Fibroblast of mammary gland (primary cell): Measurements from ENCODE around the gene TUBB8.
"Not testable (repeated sequence)": the region's sequence is repeated elsewhere in the genome, so short reads cannot be mapped to it uniquely, and the experiment has no call there.

ENCODE experiments used
- DNase-seq: peaks from one replicate; pipeline ENCODE4 v3.0.0-alpha.2; 2010; ENCODE audit warnings: low read depth
- H3K4me3 ChIP-seq: 2 replicates; pipeline ENCODE4 v1.5.1; 2011; ENCODE audit warnings: low read depth, mild to moderate bottlenecking, low read length, moderate library complexity; ENCODE audit not compliant: control insufficient read depth

TUBB8 gene

DNA sequence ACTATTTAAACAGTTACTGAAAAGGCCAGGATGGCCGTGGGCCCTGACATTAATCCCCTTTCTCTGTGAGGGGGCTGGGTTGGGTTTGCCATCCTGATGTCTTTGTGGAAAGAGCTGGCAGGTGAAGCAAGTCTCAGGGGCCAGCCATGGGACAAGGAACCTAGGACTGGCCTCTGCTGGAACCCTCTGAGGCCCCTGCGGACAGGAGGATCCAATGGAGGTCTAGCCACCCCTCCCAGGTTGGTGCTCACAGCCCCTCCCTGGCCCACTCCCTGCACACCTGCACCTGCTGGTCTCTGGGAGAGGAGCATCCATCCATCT lies 35.8 kb downstream of the TUBB8 start:
- not testable (repeated sequence) for DNase-seq, H3K4me3 ChIP-seq

DNA sequence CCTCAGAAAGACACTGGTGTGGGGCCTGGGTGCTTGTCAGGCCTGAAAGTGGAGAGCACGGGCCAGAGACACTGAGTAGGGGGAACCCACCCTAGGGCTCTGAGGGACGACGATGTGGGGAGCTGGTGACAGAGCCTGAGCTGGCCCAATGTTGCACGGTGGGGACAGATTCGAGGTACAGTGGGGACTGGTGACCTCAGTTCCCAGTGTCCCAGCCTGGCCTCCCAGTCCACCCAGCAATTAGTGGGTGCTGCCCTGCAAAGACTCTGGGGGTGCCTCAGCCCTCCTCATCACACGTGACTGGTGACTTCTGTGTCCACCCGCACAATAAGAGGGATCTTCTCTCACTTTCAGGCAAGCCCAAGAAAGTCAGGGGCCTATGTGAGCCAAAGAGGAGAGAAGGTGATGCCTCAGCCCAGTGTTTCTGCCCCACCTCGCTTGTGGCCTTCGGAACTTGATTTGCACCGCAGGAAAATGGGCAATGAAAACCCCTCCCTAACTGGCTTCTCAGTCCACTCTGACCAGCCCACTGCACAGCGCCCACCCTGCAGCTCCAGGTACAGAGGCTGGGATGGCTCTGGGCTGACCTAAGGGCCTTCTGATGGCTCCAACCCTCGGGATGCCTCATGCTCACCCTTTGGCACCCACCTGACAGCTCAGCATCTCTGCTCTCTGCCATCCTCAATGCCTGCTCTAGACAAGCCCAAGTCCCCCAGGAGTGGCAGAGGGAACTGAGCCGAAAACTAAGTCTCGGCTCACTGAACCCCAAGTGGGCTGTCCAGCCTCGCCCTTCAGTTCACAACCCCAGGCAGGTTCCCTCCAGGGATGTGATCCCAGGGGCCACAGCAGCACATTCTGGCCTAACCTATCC lies 36.4 kb downstream of the TUBB8 start:
- H3K4me3 ChIP-seq, DNase-seq: not testable (repeated sequence)

DNA sequence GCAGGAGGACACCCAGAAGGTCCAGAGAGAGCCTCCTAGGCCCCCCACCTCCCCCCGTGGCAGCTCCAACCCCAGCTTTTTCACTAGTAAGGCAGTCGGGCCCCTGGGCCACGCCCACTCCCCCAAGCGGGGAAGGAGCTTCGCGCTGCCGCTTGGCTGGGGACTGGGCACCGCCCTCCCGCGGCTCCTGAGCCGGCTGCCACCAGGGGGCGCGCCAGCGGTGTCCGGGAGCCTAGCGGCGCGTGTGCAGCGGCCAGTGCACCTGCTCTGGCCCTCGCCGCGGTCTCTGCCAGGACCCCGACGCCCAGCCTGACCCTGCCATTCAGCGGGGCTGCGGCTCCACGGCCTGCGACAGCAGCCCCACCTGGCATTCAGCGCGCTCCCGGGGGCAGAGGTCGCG lies 37.8 kb downstream of the TUBB8 start:
- DNase-seq, H3K4me3 ChIP-seq: not testable (repeated sequence)

- not testable (repeated sequence) for H3K4me3 ChIP-seq, DNase-seq
These were observed 38.7 kb downstream of the TUBB8 start for GRCh38 chr10:10261-10971.
